Measurements from ENCODE around the gene MPP3.
"Not testable (repeated sequence)": the region's sequence is repeated elsewhere in the genome, so short reads cannot be mapped to it uniquely, and the experiment has no call there.

MPP3 gene

DNA sequence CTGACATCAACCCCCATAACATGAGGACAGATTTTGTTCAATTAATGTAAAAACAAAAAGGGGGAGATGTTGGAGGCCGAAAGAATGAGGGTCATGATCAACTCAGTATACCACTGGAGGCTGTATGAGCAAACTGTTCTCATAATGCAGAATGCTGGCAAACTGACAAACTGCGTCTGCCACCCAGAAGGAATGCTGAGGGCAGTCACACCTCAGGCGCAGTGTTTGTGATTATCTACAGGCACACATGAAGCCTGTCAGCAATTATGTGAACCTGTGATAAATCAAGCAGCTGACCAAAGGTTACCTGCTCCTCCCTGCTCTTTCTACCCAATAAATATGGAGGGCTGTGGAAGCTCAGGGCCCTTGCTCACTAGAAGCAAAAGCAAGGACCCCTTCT, 41.3 kb upstream of the MPP3 start:
- Histone ChIP-seq H3K27me3 (replicated peaks; ENCODE audit: control insufficient read depth, insufficient read depth, low read length) (peaks cover 13% of the 10 kb centered on the region), H3K36me3 (ENCODE audit: control insufficient read depth, insufficient read depth, low read length, severe bottlenecking) (no peaks in the 10 kb centered on the region), H3K9me3 (ENCODE audit: control insufficient read depth, low read length) (no peaks in the 10 kb centered on the region), H3K4me1 (ENCODE audit: control insufficient read depth, insufficient read depth, low read length) (peaks cover 10% of the 10 kb centered on the region), H3K9ac (ENCODE audit: low read length) (no peak overlapping the region), H3K4me3 (ENCODE audit: low read length) (no peak overlapping the region)
- no peak for DNase-seq (ENCODE audit: low read depth)

DNA sequence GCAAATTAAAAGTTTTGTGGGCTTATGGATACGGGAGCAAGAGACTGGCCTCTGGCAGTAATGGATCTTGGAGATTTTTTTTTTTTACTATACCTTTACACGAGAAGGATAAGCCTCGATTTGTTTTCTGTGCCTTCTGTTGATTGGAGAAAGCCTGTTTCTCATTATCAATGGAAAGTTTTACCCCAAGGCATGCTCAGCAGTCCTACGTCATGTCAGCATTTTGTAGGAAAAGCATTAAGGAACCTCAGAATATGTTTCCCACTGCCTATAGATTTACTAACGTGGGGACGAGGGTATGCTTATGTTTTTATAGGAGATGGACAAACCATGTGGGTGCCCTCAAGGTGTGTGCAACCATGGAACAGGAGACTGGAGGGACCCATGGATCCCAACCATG, 40.9 kb upstream of the MPP3 start:
- no peak overlapping the region for H3K4me3 ChIP-seq (ENCODE audit: low read length)
- no peak for DNase-seq (ENCODE audit: low read depth)
- H3K9me3 ChIP-seq (ENCODE audit: control insufficient read depth, low read length): no peaks in the 10 kb centered on the region
- no peaks in the 10 kb centered on the region for H3K36me3 ChIP-seq (ENCODE audit: control insufficient read depth, insufficient read depth, low read length, severe bottlenecking)
- no peak overlapping the region for H3K9ac ChIP-seq (ENCODE audit: low read length)
- peaks cover 9% of the 10 kb centered on the region for H3K4me1 ChIP-seq (ENCODE audit: control insufficient read depth, insufficient read depth, low read length)
- peaks cover 13% of the 10 kb centered on the region for H3K27me3 ChIP-seq (replicated peaks; ENCODE audit: control insufficient read depth, insufficient read depth, low read length)

DNA sequence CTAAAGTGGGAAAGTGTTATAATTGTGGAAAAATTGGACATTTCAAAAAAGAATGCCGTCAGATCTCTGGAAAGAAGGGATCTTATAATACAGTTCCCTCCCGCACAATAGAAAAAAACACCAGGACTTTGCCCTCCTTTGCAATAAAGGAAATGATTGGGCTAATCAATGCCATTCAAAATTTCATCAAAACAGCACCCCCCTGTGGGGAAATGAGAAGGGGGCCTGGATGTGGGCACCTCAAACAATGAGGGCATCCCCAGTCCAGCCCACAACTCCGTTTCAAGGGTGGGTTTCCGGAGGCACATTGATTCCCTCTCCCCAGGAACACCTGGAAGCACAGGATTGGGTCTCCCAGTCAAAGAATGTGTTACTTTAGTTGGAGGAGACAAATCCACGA, 40.1 kb upstream of the MPP3 start:
- no peak overlapping the region for H3K9ac ChIP-seq (ENCODE audit: low read length)
- peaks cover 18% of the 10 kb centered on the region for H3K27me3 ChIP-seq (replicated peaks; ENCODE audit: control insufficient read depth, insufficient read depth, low read length)
- peaks cover 4% of the 10 kb centered on the region for H3K9me3 ChIP-seq (ENCODE audit: control insufficient read depth, low read length)
- no peaks in the 10 kb centered on the region for H3K36me3 ChIP-seq (ENCODE audit: control insufficient read depth, insufficient read depth, low read length, severe bottlenecking)
- H3K4me3 ChIP-seq (ENCODE audit: low read length): no peak overlapping the region
- peaks cover 7% of the 10 kb centered on the region for H3K4me1 ChIP-seq (ENCODE audit: control insufficient read depth, insufficient read depth, low read length)
- DNase-seq (ENCODE audit: low read depth): no peak

GRCh38 chr17:43871946-43872690, 39.2 kb upstream of the MPP3 start:
- Histone ChIP-seq H3K9ac (ENCODE audit: low read length) (peak overlapping the region; percentile 33), H3K9me3 (ENCODE audit: control insufficient read depth, low read length) (peaks cover 4% of the 10 kb centered on the region), H3K36me3 (ENCODE audit: control insufficient read depth, insufficient read depth, low read length, severe bottlenecking) (no peaks in the 10 kb centered on the region), H3K4me3 (ENCODE audit: low read length) (peak overlapping the region; percentile 73), H3K4me1 (ENCODE audit: control insufficient read depth, insufficient read depth, low read length) (peaks cover 7% of the 10 kb centered on the region), H3K27me3 (replicated peaks; ENCODE audit: control insufficient read depth, insufficient read depth, low read length) (peaks cover 24% of the 10 kb centered on the region)
- DNase-seq (ENCODE audit: low read depth): no peak

- not testable (repeated sequence) for H3K4me3 ChIP-seq (ENCODE audit: low read length); H3K36me3 ChIP-seq (ENCODE audit: control insufficient read depth, insufficient read depth, low read length, severe bottlenecking); H3K4me1 ChIP-seq (ENCODE audit: control insufficient read depth, insufficient read depth, low read length); H3K9me3 ChIP-seq (ENCODE audit: control insufficient read depth, low read length); H3K9ac ChIP-seq (ENCODE audit: low read length); DNase-seq (ENCODE audit: low read depth)
- peaks cover 40% of the 10 kb centered on the region for H3K27me3 ChIP-seq (replicated peaks; ENCODE audit: control insufficient read depth, insufficient read depth, low read length)
These were observed 36.1 kb upstream of the MPP3 start for GRCh38 chr17:43869031-43869430.

GRCh38 chr17:43868226-43868994, 35.5 kb upstream of the MPP3 start:
- no peak overlapping the region for H3K9ac ChIP-seq (ENCODE audit: low read length)
- H3K9me3 ChIP-seq (ENCODE audit: control insufficient read depth, low read length): peaks cover 4% of the 10 kb centered on the region
- H3K36me3 ChIP-seq (ENCODE audit: control insufficient read depth, insufficient read depth, low read length, severe bottlenecking): no peaks in the 10 kb centered on the region
- no peak overlapping the region for H3K4me3 ChIP-seq (ENCODE audit: low read length)
- peaks cover 7% of the 10 kb centered on the region for H3K4me1 ChIP-seq (ENCODE audit: control insufficient read depth, insufficient read depth, low read length)
- DNase-seq (ENCODE audit: low read depth): no peak
- peaks cover 43% of the 10 kb centered on the region for H3K27me3 ChIP-seq (replicated peaks; ENCODE audit: control insufficient read depth, insufficient read depth, low read length)

GRCh38 chr17:43864161-43864984, 31.4 kb upstream of the MPP3 start:
- peaks cover 37% of the 10 kb centered on the region for H3K27me3 ChIP-seq (replicated peaks; ENCODE audit: control insufficient read depth, insufficient read depth, low read length)
- H3K4me3 ChIP-seq (ENCODE audit: low read length): no peak overlapping the region
- no peak overlapping the region for H3K9ac ChIP-seq (ENCODE audit: low read length)
- H3K4me1 ChIP-seq (ENCODE audit: control insufficient read depth, insufficient read depth, low read length): peaks cover 8% of the 10 kb centered on the region
- peaks cover 4% of the 10 kb centered on the region for H3K9me3 ChIP-seq (ENCODE audit: control insufficient read depth, low read length)
- no peak for DNase-seq (ENCODE audit: low read depth)
- no peaks in the 10 kb centered on the region for H3K36me3 ChIP-seq (ENCODE audit: control insufficient read depth, insufficient read depth, low read length, severe bottlenecking)

GRCh38 chr17:43861960-43862359, 29.0 kb upstream of the MPP3 start:
- Histone ChIP-seq H3K4me3 (ENCODE audit: low read length) (no peak overlapping the region), H3K9me3 (ENCODE audit: control insufficient read depth, low read length) (no peaks in the 10 kb centered on the region), H3K9ac (ENCODE audit: low read length) (no peak overlapping the region), H3K4me1 (ENCODE audit: control insufficient read depth, insufficient read depth, low read length) (peaks cover 8% of the 10 kb centered on the region), H3K27me3 (replicated peaks; ENCODE audit: control insufficient read depth, insufficient read depth, low read length) (peaks cover 48% of the 10 kb centered on the region), H3K36me3 (ENCODE audit: control insufficient read depth, insufficient read depth, low read length, severe bottlenecking) (no peaks in the 10 kb centered on the region)
- no peak for DNase-seq (ENCODE audit: low read depth)

DNA sequence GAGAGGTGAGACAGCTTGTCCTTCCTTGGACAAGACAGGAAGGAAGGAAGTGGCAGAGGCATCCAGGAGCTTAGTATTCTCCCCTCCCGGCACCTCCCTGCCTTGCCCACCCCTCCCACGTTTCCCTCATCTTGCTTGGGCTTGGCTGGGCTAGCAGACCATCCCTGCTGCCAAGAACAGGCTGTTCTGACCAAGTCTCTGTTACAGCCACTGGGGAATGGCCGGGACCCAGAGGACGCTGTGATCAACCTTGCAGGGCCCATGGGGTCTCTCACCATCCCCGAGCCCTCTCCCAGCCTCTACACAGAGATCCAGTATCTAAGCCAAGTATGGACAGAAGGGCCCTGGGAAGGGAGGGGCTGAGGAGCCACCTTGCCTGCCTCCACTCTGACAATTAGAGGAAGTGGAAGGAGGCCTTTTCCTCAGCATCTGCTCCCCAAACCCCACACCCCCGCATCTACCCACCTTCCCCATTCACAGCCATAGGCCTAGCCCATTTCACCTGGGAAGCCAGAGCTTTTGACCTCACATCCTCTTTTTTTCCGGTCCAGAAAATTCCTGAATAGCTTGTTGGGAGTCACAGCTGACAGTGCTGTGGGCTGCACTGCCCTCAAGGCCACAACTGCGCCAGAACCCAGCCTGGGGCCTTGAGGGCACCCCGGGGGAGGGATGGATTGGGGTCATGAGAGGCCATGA, 28.1 kb upstream of the MPP3 start:
- Histone ChIP-seq H3K9me3 (ENCODE audit: control insufficient read depth, low read length) (no peaks in the 10 kb centered on the region), H3K9ac (ENCODE audit: low read length) (no peak overlapping the region)
- DNase-seq (ENCODE audit: low read depth): no peak

GRCh38 chr17:43860077-43860725, 27.3 kb upstream of the MPP3 start:
- Histone ChIP-seq H3K9me3 (ENCODE audit: control insufficient read depth, low read length) (no peaks in the 10 kb centered on the region), H3K4me1 (ENCODE audit: control insufficient read depth, insufficient read depth, low read length) (peaks cover 8% of the 10 kb centered on the region), H3K36me3 (ENCODE audit: control insufficient read depth, insufficient read depth, low read length, severe bottlenecking) (no peaks in the 10 kb centered on the region), H3K27me3 (replicated peaks; ENCODE audit: control insufficient read depth, insufficient read depth, low read length) (peaks cover 57% of the 10 kb centered on the region), H3K9ac (ENCODE audit: low read length) (no peak overlapping the region), H3K4me3 (ENCODE audit: low read length) (no peak overlapping the region)
- peak; percentile 26 for DNase-seq (ENCODE audit: low read depth)

More for the DNA sequence above, 28.1 kb upstream of the MPP3 start:
- Histone ChIP-seq H3K27me3 (replicated peaks; ENCODE audit: control insufficient read depth, insufficient read depth, low read length) (peaks cover 53% of the 10 kb centered on the region), H3K4me1 (ENCODE audit: control insufficient read depth, insufficient read depth, low read length) (peaks cover 8% of the 10 kb centered on the region), H3K36me3 (ENCODE audit: control insufficient read depth, insufficient read depth, low read length, severe bottlenecking) (no peaks in the 10 kb centered on the region), H3K4me3 (ENCODE audit: low read length) (no peak overlapping the region)

Data from adipocyte (in vitro differentiated cells).